Gastrocnemius medialis (tissue), 4 donors: Measurements from ENCODE around the gene SPRN. TPM values are rescaled to one million over a fixed set of nuclear protein-coding genes. Genes with fewer than 3 reads are reported as not detected.

ENCODE experiments used
- ATAC-seq, 2 donors: fragments of 150-250 bp; one replicate each; pipeline ENCODE4 v1.9.1; 2016
- DNase-seq, 2 donors: peaks; one replicate each; pipeline ENCODE4 v3.0.0-alpha.2; 2019
- H3K27ac ChIP-seq, 4 donors: fragments of 200-600 bp; sonication (generic); 1 replicate in 1 of 4; 2 replicates in 3 of 4; pipeline ENCODE4 v1.5.1; 2016 to 2018; ENCODE audit warnings: mild to moderate bottlenecking in 2 of 4, moderate library complexity in 1 of 4
- H3K27me3 ChIP-seq, 3 donors: fragments of 200-600 bp; sonication (generic) in 2 of 3; 1 replicate in 1 of 3; 2 replicates in 2 of 3; pipeline versions ENCODE4 v1.5.1 to v1.6.0; 2016 to 2019; ENCODE audit warnings: mild to moderate bottlenecking in 1 of 3, moderate library complexity in 1 of 3
- H3K36me3 ChIP-seq, 2 donors: fragments of 200-600 bp; sonication (generic) in 1 of 2; one replicate each; pipeline ENCODE4 v1.5.1; 2017 to 2018
- H3K4me1 ChIP-seq, 2 donors: fragments of 200-600 bp; sonication (generic) in 1 of 2; one replicate each; pipeline ENCODE4 v1.5.1; 2016 to 2017; ENCODE audit warnings: mild to moderate bottlenecking in 2 of 2
- H3K4me3 ChIP-seq, 4 donors: fragments of 200-600 bp; sonication (generic) in 3 of 4; 1 replicate in 1 of 4; 2 replicates in 3 of 4; pipeline ENCODE4 v1.5.1; 2016 to 2019; ENCODE audit warnings: mild to moderate bottlenecking in 2 of 4
- H3K9me3 ChIP-seq, 3 donors: fragments of 200-600 bp; sonication (generic) in 2 of 3; 1 replicate in 1 of 3; 2 replicates in 2 of 3; pipeline ENCODE4 v1.5.1; 2016 to 2019
- POLR2A ChIP-seq, 2 donors: fragments of 450-650 bp; IDR thresholded peaks; one replicate each; pipeline ENCODE4 v1.6.1; 2017; ENCODE audit warnings: antibody characterized with exemption in 2 of 2, mild to moderate bottlenecking in 2 of 2, moderate library complexity in 2 of 2
- in situ Hi-C, 4 donors: fragments of 200-750 bp; cut with MboI; loops; one replicate each; pipeline versions ENCODE4 v1.15.0 to v1.8.0; 2017; ENCODE audit warnings: low sequenced_read_pairs in 4 of 4
- intact Hi-C: fragments of 100-400 bp; cut with DNase I; formaldehyde crosslinking; loops from one replicate; pipeline ENCODE4 v1.15.1; 2023; ENCODE audit warnings: low total_unique reads
- total RNA-seq, 4 donors: library from RNA; depleted of rRNA; stranded (reverse); fragments of >200 nt; gene quantifications; one replicate each; pipeline versions ENCODE4 v1.1.0 to v1.2.3, GENCODE V29; 2016
- TF ChIP-seq, protein P1 (sequence below), 5 experiments: fragments of 450-650 bp in 3 of 5; fragments of 200-600 bp in 2 of 5; sonication (generic) in 2 of 5; IDR thresholded peaks in 4 of 5; conservative IDR thresholded peaks in 1 of 5; 1 replicate in 4 of 5; 2 replicates in 1 of 5; pipeline ENCODE4 v1.5.1; 2016 to 2019; ENCODE audit warnings: antibody characterized with exemption in 5 of 5, mild to moderate bottlenecking in 3 of 5, moderate library complexity in 3 of 5

SPRN gene
- total RNA-seq, 4 donors from 2014 or later: not detected

DNA sequence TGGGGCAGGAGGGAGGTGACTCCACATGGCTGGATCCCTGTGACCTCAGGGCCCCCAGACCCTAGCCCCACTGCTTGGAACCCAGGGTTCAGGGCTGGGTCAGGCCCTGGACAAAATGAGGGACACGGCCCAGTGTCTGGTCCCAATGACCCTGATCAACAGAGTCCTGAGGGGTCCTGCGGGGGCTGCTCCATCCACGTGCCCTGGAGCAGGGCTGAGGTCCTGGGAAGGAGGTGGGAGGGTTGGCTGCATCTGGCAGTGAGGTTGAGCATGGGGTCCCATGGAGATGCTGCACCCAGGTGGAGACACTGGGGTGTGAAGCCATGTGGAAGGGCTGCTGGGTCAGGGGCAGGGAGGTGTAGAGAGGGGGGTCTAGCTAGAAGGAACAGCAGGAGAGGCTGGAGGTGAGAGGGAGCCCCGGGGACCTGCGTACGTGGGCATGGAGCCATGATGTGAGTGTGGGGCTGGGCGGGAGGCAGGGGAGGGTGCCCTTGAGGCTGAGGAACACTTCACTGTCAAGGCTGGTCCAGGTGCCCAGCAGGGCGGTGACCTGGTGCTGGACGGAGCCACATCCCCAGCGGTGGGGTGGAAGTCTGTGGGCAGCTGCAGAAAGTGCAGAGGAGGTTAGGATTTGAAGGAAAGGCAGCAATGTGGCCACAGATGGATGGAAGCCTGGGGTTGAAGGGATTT lies 29.9 kb upstream of the SPRN start:
- Histone ChIP-seq H3K4me1 (no peaks in the 10 kb centered on the region), H3K9me3 (no peaks in the 10 kb centered on the region), H3K27me3 (no peaks in the 10 kb centered on the region), H3K27ac (no peak overlapping the region), H3K4me3 (no peak overlapping the region), H3K36me3 (no peaks in the 10 kb centered on the region)
- ATAC-seq (no peak), DNase-seq (no peak)
- intact Hi-C loops (no loop called here), in situ Hi-C loops (no loop called here)
- TF ChIP-seq, protein P1, sequence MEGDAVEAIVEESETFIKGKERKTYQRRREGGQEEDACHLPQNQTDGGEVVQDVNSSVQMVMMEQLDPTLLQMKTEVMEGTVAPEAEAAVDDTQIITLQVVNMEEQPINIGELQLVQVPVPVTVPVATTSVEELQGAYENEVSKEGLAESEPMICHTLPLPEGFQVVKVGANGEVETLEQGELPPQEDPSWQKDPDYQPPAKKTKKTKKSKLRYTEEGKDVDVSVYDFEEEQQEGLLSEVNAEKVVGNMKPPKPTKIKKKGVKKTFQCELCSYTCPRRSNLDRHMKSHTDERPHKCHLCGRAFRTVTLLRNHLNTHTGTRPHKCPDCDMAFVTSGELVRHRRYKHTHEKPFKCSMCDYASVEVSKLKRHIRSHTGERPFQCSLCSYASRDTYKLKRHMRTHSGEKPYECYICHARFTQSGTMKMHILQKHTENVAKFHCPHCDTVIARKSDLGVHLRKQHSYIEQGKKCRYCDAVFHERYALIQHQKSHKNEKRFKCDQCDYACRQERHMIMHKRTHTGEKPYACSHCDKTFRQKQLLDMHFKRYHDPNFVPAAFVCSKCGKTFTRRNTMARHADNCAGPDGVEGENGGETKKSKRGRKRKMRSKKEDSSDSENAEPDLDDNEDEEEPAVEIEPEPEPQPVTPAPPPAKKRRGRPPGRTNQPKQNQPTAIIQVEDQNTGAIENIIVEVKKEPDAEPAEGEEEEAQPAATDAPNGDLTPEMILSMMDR (IDR thresholded peaks at IDR 0.05 in 4 of 5, conservative IDR thresholded peaks at IDR 0.05 in 1 of 5): no peak
- no peak for TF ChIP-seq POLR2A (IDR thresholded peaks at IDR 0.05)

- in situ Hi-C loops: no loop called here
- Histone ChIP-seq H3K9me3 (peaks cover 0 to 5% (median 0%) of the 10 kb centered on the region in 3 donors), H3K4me1 (no peaks in the 10 kb centered on the region), H3K36me3 (no peaks in the 10 kb centered on the region), H3K4me3 (no peak within 1 kb of the TSS), H3K27ac (no peak within 1 kb of the TSS), H3K27me3 (no peaks in the 10 kb centered on the region)
- TF ChIP-seq, protein P1 (IDR thresholded peaks at IDR 0.05 in 4 of 5, conservative IDR thresholded peaks at IDR 0.05 in 1 of 5): no peak
- no peak for TF ChIP-seq POLR2A (IDR thresholded peaks at IDR 0.05)
- intact Hi-C loops: no loop called here
- no peak for ATAC-seq
- DNase-seq: no peak
These were observed 29.2 kb upstream of the SPRN start, which contains the start of gene SCART1 for GRCh38 chr10:133453516-133454203. SCART1 (plus strand) TSS chr10:133453945; CDS start chr10:133453998, 53 bp downstream.

DNA sequence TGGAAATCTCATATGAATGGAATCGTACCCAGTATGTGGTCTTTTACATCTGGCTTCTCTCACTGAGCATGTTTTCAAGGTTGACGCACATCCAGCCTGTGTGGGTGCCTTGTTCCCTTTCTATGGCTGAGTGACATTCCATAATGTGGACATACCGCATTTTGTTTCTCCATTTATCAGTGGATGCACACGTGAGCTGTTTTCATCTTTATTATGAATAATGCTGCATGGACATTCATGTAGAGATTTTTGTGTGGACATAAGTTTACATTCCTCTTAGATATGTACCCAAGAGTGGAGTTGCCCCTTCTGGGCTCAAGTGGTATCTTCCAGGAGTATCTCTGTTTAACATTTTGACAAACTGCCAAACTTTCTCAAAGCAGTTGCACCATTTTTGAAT lies 28.0 kb upstream of the SPRN start:
- no peak overlapping the region for H3K4me3 ChIP-seq
- H3K9me3 ChIP-seq: peaks cover 0 to 15% (median 0%) of the 10 kb centered on the region in 3 donors
- intact Hi-C loops (no loop called here), in situ Hi-C loops (no loop called here)
- H3K27me3 ChIP-seq: no peaks in the 10 kb centered on the region
- TF ChIP-seq POLR2A (IDR thresholded peaks at IDR 0.05): no peak
- TF ChIP-seq, protein P1 (IDR thresholded peaks at IDR 0.05 in 4 of 5, conservative IDR thresholded peaks at IDR 0.05 in 1 of 5): no peak
- DNase-seq: no peak
- H3K27ac ChIP-seq: no peak overlapping the region
- ATAC-seq: no peak
- H3K4me1 ChIP-seq: no peaks in the 10 kb centered on the region
- peaks cover 0 to 3% of the 10 kb centered on the region in 2 donors for H3K36me3 ChIP-seq

DNA sequence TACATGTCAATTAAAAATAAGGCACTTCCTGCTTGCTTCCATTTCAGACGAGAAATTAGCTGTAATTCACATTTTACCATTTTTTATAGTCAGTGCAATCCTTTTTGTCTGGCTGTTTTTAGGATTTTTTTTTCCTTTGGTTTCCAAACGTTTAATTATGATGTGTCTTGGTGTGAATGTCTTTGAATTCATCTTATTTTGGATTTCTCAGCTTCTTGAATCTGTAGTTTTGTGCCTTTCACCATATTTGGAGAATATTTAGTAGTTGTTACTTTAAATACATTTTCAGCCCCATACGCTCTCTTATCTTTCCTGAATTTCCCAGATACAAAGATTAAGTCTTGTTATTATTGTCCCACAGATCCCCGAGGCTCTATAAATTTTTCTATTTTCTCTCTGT lies 26.9 kb upstream of the SPRN start:
- ATAC-seq (no peak), DNase-seq (no peak)
- H3K4me3 ChIP-seq: no peak overlapping the region
- H3K36me3 ChIP-seq: peaks cover 0 to 3% of the 10 kb centered on the region in 2 donors
- peaks cover 0 to 15% (median 0%) of the 10 kb centered on the region in 3 donors for H3K9me3 ChIP-seq
- no peak overlapping the region for H3K27ac ChIP-seq
- no peaks in the 10 kb centered on the region for H3K4me1 ChIP-seq
- intact Hi-C loops: no loop called here
- H3K27me3 ChIP-seq: no peaks in the 10 kb centered on the region
- no peak for TF ChIP-seq POLR2A (IDR thresholded peaks at IDR 0.05)
- TF ChIP-seq, protein P1 (IDR thresholded peaks at IDR 0.05 in 4 of 5, conservative IDR thresholded peaks at IDR 0.05 in 1 of 5): no peak
- in situ Hi-C loops: no loop called here
